Esophagus muscularis mucosa (tissue), 4 donors: ENCODE measurements around the gene FBXO24. TPM values are rescaled to one million over a fixed set of nuclear protein-coding genes. Genes with fewer than 3 reads are reported as not detected.

Source experiments
- DNase-seq: peaks from one replicate; pipeline ENCODE4 v3.0.0-alpha.2; 2017; ENCODE audit errors: extremely low spot score
- H3K27ac ChIP-seq, 4 donors: fragments of 200-600 bp; sonication (generic); replicated peaks in 1 of 4; 1 replicate in 3 of 4; 2 replicates in 1 of 4; pipeline ENCODE4 v1.5.1; 2016 to 2019; ENCODE audit warnings: mild to moderate bottlenecking in 1 of 4
- H3K27me3 ChIP-seq, 4 donors: fragments of 200-600 bp; sonication (generic); one replicate each; pipeline versions ENCODE4 v1.5.1 to v1.6.0; 2016 to 2019
- H3K36me3 ChIP-seq, 4 donors: fragments of 200-600 bp; sonication (generic); one replicate each; pipeline ENCODE4 v1.5.1; 2016 to 2019
- H3K4me1 ChIP-seq, 4 donors: fragments of 200-600 bp; sonication (generic); one replicate each; pipeline ENCODE4 v1.5.1; 2016 to 2019
- H3K4me3 ChIP-seq, 4 donors: fragments of 200-600 bp; sonication (generic); 1 replicate in 2 of 4; 2 replicates in 2 of 4; pipeline ENCODE4 v1.5.1; 2016 to 2019; ENCODE audit warnings: mild to moderate bottlenecking in 4 of 4, moderate library complexity in 1 of 4
- H3K9me3 ChIP-seq, 4 donors: fragments of 200-600 bp; sonication (generic); 1 replicate in 3 of 4; 2 replicates in 1 of 4; pipeline ENCODE4 v1.5.1; 2016 to 2019
- CTCF ChIP-seq, 3 experiments: fragments of 200-600 bp in 2 of 3; fragments of 450-650 bp in 1 of 3; sonication (generic) in 2 of 3; IDR thresholded peaks; one replicate each; pipeline ENCODE4 v1.5.1; 2017 to 2019; ENCODE audit warnings: antibody characterized with exemption in 3 of 3, mild to moderate bottlenecking in 2 of 3, moderate library complexity in 1 of 3
- EP300 ChIP-seq: sonication (generic); formaldehyde crosslinking; IDR thresholded peaks from one replicate; pipeline ENCODE4 v1.6.1; 2017; ENCODE audit warnings: antibody characterized with exemption
- POLR2A ChIP-seq: fragments of 450-650 bp; IDR thresholded peaks from one replicate; pipeline ENCODE4 v1.6.1; 2017; ENCODE audit warnings: antibody characterized with exemption, moderate library complexity, mild to moderate bottlenecking, low read depth
- POLR2AphosphoS5 ChIP-seq, 2 donors: sonication (generic); formaldehyde crosslinking; IDR thresholded peaks; one replicate each; pipeline ENCODE4 v1.6.1; 2017; ENCODE audit warnings: antibody characterized with exemption in 2 of 2
- WGBS: methylation state at CpG from one replicate; pipeline ENCODE4 v1.1.5; 2018; 5-methylcytosine and 5-hydroxymethylcytosine counted together
- intact Hi-C: fragments of 100-400 bp; cut with DNase I; formaldehyde crosslinking; loops from one replicate; pipeline ENCODE4 v1.15.1; 2023
- total RNA-seq, 4 donors: library from RNA; depleted of rRNA; stranded (reverse); fragments of >200 nt; gene quantifications; one replicate each; pipeline versions ENCODE4 v1.1.0 to v1.2.1, GENCODE V29; 2016

Gene FBXO24
- total RNA-seq, 4 donors from 2014 or later, result 0.13 to 0.83 (median 0.48) TPM

- intact Hi-C loops, result no loop called here
- DNase-seq, result no peak
- H3K9me3 ChIP-seq, result no peaks in the 10 kb centered on the region
- 17% methylated on average over 3 of the region's 3 CpGs for WGBS
- H3K27me3 ChIP-seq, result peaks cover 0 to 17% (median 0%) of the 10 kb centered on the region in 4 donors
- H3K27ac ChIP-seq, result peak overlapping the region in 1 of 4 donors; percentile 21
- peaks cover 0 to 7% (median 0%) of the 10 kb centered on the region in 4 donors for H3K36me3 ChIP-seq
- TF ChIP-seq POLR2A, result no peak
- no peak for TF ChIP-seq POLR2AphosphoS5 (IDR thresholded peaks at IDR 0.05)
- no peak for TF ChIP-seq EP300
- no peak for TF ChIP-seq CTCF (IDR thresholded peaks at IDR 0.05)
- peak overlapping the region; percentile 39 to 57 (median 43) for H3K4me3 ChIP-seq
- peaks cover 8 to 14% (median 12%) of the 10 kb centered on the region in 4 donors for H3K4me1 ChIP-seq
Measured at GRCh38 chr7:100626055-100626454, 39.9 kb downstream of the FBXO24 start.

DNA sequence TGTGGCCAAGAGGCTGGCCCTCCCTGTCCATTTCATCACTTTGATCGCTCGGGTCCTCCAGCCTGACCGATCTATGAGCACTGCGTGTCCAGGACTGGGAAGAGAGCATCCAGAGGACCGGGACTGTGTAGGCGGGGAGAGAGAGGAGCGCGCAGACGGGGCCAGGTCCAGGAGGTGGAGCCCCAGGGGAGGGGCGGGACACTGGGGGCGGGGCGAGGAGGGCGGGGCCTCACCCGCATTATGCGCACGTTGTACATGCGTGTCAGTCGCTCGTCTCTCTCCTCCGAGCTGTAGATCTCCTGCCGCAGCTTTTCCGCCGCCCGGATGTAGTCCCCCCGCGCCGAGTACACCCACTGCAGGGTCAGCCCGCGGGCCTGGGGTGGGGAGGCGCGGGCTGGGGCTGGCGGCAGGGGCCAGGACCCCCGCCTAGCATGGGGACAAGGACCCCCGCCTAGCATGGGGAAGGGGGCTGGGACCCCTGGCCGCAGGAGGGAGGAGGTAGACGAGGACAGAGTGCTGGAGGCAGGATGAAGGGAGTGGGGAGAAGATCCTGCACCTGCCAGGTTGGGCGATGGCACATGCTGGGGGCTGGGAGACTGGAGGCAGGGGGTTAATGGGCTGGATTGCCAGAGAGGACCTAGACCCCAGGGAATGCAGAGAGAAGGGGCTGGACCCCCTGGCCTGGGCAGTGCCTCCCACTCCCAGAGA, 40.6 kb downstream of the FBXO24 start:
- intact Hi-C loops, result no loop called here
- peaks cover 0 to 21% (median under 1%) of the 10 kb centered on the region in 4 donors for H3K27me3 ChIP-seq
- peak overlapping the region; percentile 39 to 57 (median 43) for H3K4me3 ChIP-seq
- TF ChIP-seq POLR2A (no peak), CTCF (IDR thresholded peaks at IDR 0.05) (no peak), POLR2AphosphoS5 (IDR thresholded peaks at IDR 0.05) (peak; percentile 5 to 26), EP300 (no peak)
- peak; percentile 96 for DNase-seq
- H3K9me3 ChIP-seq, result no peaks in the 10 kb centered on the region
- 8% methylated on average over 21 of the region's 37 CpGs for WGBS
- H3K27ac ChIP-seq, result peak overlapping the region in 2 of 4 donors; percentile 21 to 40
- H3K36me3 ChIP-seq, result peaks cover 0 to 7% (median 0%) of the 10 kb centered on the region in 4 donors
- H3K4me1 ChIP-seq, result peaks cover 8 to 14% (median 12%) of the 10 kb centered on the region in 4 donors

DNA sequence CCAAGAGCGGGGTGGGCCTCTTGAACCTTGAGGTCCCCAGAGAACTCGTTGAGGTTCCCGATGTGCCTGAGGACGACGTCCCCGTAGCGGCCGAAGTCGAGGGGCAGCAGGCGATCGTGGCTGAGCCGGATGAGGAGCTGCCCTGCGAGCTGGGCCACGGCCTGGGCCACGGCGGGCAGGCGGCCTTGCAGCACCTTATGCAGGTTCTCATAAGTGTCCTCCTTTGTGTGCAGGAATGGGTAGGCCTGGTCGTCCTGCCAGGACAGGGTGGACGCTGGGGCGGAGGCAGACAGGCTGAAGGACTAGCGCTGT, 41.1 kb downstream of the FBXO24 start:
- intact Hi-C loops, result no loop called here
- Histone ChIP-seq H3K4me1 (peaks cover 8 to 14% (median 12%) of the 10 kb centered on the region in 4 donors), H3K36me3 (peaks cover 0 to 2% (median 0%) of the 10 kb centered on the region in 4 donors), H3K4me3 (no peak overlapping the region), H3K27me3 (peaks cover 0 to 26% (median 3%) of the 10 kb centered on the region in 4 donors), H3K27ac (peak overlapping the region in 1 of 4 donors; percentile 21), H3K9me3 (no peaks in the 10 kb centered on the region)
- DNase-seq, result no peak
- no peak for TF ChIP-seq CTCF (IDR thresholded peaks at IDR 0.05)
- TF ChIP-seq POLR2AphosphoS5 (IDR thresholded peaks at IDR 0.05), result no peak
- no peak for TF ChIP-seq EP300
- TF ChIP-seq POLR2A, result no peak
- 88% methylated on average over 20 of the region's 21 CpGs for WGBS

DNA sequence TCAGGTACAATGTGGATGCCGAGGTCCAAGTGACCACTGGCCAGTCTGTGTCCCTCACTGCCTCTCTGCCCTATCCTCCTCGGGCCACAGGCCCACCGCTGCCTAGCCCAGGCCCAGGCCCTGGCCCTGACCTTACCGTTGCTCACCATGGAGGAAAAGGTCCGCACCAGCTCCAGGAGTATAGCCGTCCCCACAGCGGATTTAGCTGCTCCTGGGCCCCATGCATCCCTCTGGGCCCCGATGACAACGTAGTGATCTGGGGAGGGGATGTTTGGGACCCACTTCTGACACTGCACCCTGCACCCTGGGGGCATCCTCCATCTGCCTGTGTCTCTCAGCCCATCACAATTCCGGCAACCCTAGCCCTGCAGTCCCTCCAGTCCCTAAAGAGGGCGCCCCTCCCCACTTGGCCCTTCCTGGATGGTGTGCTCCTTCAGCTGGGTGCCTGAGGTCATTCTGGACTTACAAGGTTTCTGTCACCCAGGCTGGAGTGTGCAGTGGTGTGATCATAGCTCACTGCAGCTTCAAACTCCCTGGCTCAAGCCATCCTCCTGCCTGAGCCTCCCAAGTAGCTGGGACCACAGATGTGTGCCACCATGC, 43.1 kb downstream of the FBXO24 start:
- TF ChIP-seq CTCF (IDR thresholded peaks at IDR 0.05), result peak in 1 of 3 experiments; percentile 4
- TF ChIP-seq EP300, result no peak
- intact Hi-C loops, result no loop called here
- H3K27me3 ChIP-seq, result peaks cover 0 to 47% (median 18%) of the 10 kb centered on the region in 4 donors
- H3K36me3 ChIP-seq, result no peaks in the 10 kb centered on the region
- WGBS, result 80% methylated on average over 11 of the region's 11 CpGs
- peaks cover 15 to 28% (median 25%) of the 10 kb centered on the region in 4 donors for H3K4me1 ChIP-seq
- no peak overlapping the region for H3K4me3 ChIP-seq
- no peak for DNase-seq
- H3K9me3 ChIP-seq, result no peaks in the 10 kb centered on the region
- no peak overlapping the region for H3K27ac ChIP-seq
